CD4-positive, alpha-beta memory T cell (primary cell): ENCODE measurements around the gene ARHGAP20. TPM values are rescaled to one million over a fixed set of nuclear protein-coding genes. Genes with fewer than 3 reads are reported as not detected.
A peak's percentile ranks its signal among the peaks of the same experiment; 100 is the strongest.
"Not testable (repeated sequence)": the region's sequence is repeated elsewhere in the genome, so short reads cannot be mapped to it uniquely, and the experiment has no call there.

Experiments used
- CTCF ChIA-PET: fragments of 350-600 bp; sonication (Branson Sonifier 250); formaldehyde crosslinking; loops from one replicate; lab custom pipeline; 2021; ENCODE audit warnings: inconsistent platforms; ENCODE audit not compliant: partially characterized antibody; lab: Charles Lee
- POLR2A ChIA-PET: fragments of 350-600 bp; sonication (Branson Sonifier 250); formaldehyde crosslinking; loops from one replicate; lab custom pipeline; 2021; ENCODE audit not compliant: partially characterized antibody; lab: Charles Lee
- DNase-seq, 5 donors: peaks; one replicate each; pipeline versions ENCODE4 v3.0.0 to v3.0.0-alpha.2; 2020 to 2022; ENCODE audit warnings: mixed read lengths in 1 of 5
- H3K27ac ChIP-seq: one replicate; pipeline ENCODE4 v1.7.0; 2013; ENCODE audit warnings: low read depth, low read length
- H3K27me3 ChIP-seq: 2 replicates; pipeline ENCODE4 v1.7.0; 2013; ENCODE audit warnings: mild to moderate bottlenecking, low read length, moderate library complexity; ENCODE audit not compliant: insufficient read depth
- H3K36me3 ChIP-seq: 2 replicates; pipeline ENCODE4 v1.7.0; 2013; ENCODE audit warnings: mild to moderate bottlenecking, low read length, moderate library complexity; ENCODE audit not compliant: insufficient read depth
- H3K4me1 ChIP-seq: 2 replicates; pipeline ENCODE4 v1.7.0; 2013; ENCODE audit warnings: mild to moderate bottlenecking, low read length, moderate library complexity; ENCODE audit not compliant: insufficient read depth
- H3K4me3 ChIP-seq, 2 donors: one replicate each; pipeline ENCODE4 v1.7.0; 2013; ENCODE audit warnings: low read length in 2 of 2, mild to moderate bottlenecking in 1 of 2
- H3K9me3 ChIP-seq, 2 donors: one replicate each; pipeline ENCODE4 v1.7.0; 2013; ENCODE audit warnings: low read length in 2 of 2, control low read depth in 1 of 2; ENCODE audit not compliant: control insufficient read depth in 1 of 2
- H3K27ac Mint-ChIP-seq, 7 donors: one replicate each; pipeline ENCODE4 v1.8.0; 2020 to 2021; ENCODE audit warnings: mixed read lengths in 7 of 7, mild to moderate bottlenecking in 6 of 7, inconsistent platforms in 3 of 7, moderate library complexity in 3 of 7
- H3K27me3 Mint-ChIP-seq, 2 donors: one replicate each; pipeline ENCODE4 v1.8.0; 2020 to 2021; ENCODE audit warnings: mixed read lengths in 2 of 2
- H3K36me3 Mint-ChIP-seq, 2 donors: one replicate each; pipeline ENCODE4 v1.8.0; 2020 to 2021; ENCODE audit warnings: mixed read lengths in 2 of 2, inconsistent platforms in 1 of 2, mild to moderate bottlenecking in 1 of 2
- H3K4me1 Mint-ChIP-seq, 4 donors: one replicate each; pipeline ENCODE4 v1.8.0; 2020 to 2021; ENCODE audit warnings: mixed read lengths in 4 of 4, mild to moderate bottlenecking in 1 of 4
- H3K4me3 Mint-ChIP-seq, 8 donors: one replicate each; pipeline ENCODE4 v1.8.0; 2020 to 2021; ENCODE audit warnings: mixed read lengths in 8 of 8, mild to moderate bottlenecking in 7 of 8, moderate library complexity in 6 of 8, inconsistent platforms in 3 of 8
- H3K9me3 Mint-ChIP-seq, 8 donors: one replicate each; pipeline ENCODE4 v1.8.0; 2020 to 2021; ENCODE audit warnings: mixed read lengths in 8 of 8, mild to moderate bottlenecking in 5 of 8, inconsistent platforms in 3 of 8, moderate library complexity in 1 of 8
- intact Hi-C: fragments of 100-400 bp; cut with micrococcal nuclease; formaldehyde crosslinking; loops from one replicate; pipeline ENCODE4 v1.15.1; 2023
- polyA plus RNA-seq, 2 donors: library from polyadenylated mRNA; unstranded; fragments of 300-500 nt; fragmentation: Illumina TruSeq; gene quantifications; one replicate each; pipeline ENCODE4 v1.2.3, GENCODE V29; 2021
- total RNA-seq, 2 experiments: library from RNA; stranded (reverse); gene quantifications; one replicate each; pipeline ENCODE4 v1.2.3, GENCODE V29; 2021

The ARHGAP20 gene
- total and polyA plus RNA-seq, 4 experiments from 2014 or later: 0.04 to 0.17 (median 0.09) TPM; not detected in 1

GRCh38 chr11:110634370-110634769 is 77.9 kb downstream of the ARHGAP20 start:
- intact Hi-C loops: no loop called here
- no peak overlapping the region for H3K27ac ChIP-seq
- H3K4me1 ChIP-seq: no peaks in the 10 kb centered on the region
- H3K27me3 Mint-ChIP-seq: peaks cover 0 to 6% of the 10 kb centered on the region in 2 donors
- H3K9me3 ChIP-seq: no peaks in the 10 kb centered on the region
- H3K27ac Mint-ChIP-seq: no peak overlapping the region
- ChIA-PET CTCF (no interaction called here), POLR2A (no interaction called here)
- no peaks in the 10 kb centered on the region for H3K4me1 Mint-ChIP-seq
- no peaks in the 10 kb centered on the region for H3K36me3 ChIP-seq
- no peak overlapping the region for H3K4me3 Mint-ChIP-seq
- no peak overlapping the region for H3K4me3 ChIP-seq
- no peak for DNase-seq
- H3K9me3 Mint-ChIP-seq: peaks cover 0 to 4% (median under 1%) of the 10 kb centered on the region in 8 donors
- H3K36me3 Mint-ChIP-seq: no peaks in the 10 kb centered on the region
- no peaks in the 10 kb centered on the region for H3K27me3 ChIP-seq

- H3K9me3 ChIP-seq: no peaks in the 10 kb centered on the region
- H3K27ac ChIP-seq: no peak overlapping the region
- H3K36me3 ChIP-seq: no peaks in the 10 kb centered on the region
- no peaks in the 10 kb centered on the region for H3K4me1 ChIP-seq
- no peak overlapping the region for H3K4me3 ChIP-seq
- ChIA-PET POLR2A (no interaction called here), CTCF (no interaction called here)
- peaks cover 0 to 6% of the 10 kb centered on the region in 2 donors for H3K27me3 Mint-ChIP-seq
- intact Hi-C loops: no loop called here
- peaks cover 0 to 3% (median 0%) of the 10 kb centered on the region in 8 donors for H3K9me3 Mint-ChIP-seq
- no peaks in the 10 kb centered on the region for H3K36me3 Mint-ChIP-seq
- no peak overlapping the region for H3K27ac Mint-ChIP-seq
- no peak overlapping the region for H3K4me3 Mint-ChIP-seq
- H3K27me3 ChIP-seq: no peaks in the 10 kb centered on the region
- H3K4me1 Mint-ChIP-seq: no peaks in the 10 kb centered on the region
- DNase-seq: peak in 1 of 5 donors; percentile 7
Measured at GRCh38 chr11:110631551-110631950, 80.7 kb downstream of the ARHGAP20 start.

- Histone ChIP-seq H3K36me3 (no peaks in the 10 kb centered on the region), H3K9me3 (no peaks in the 10 kb centered on the region), H3K27me3 (no peaks in the 10 kb centered on the region), H3K4me3 (no peak overlapping the region), H3K27ac (no peak overlapping the region), H3K4me1 (no peaks in the 10 kb centered on the region)
- Mint-ChIP-seq H3K4me3 (no peak overlapping the region), H3K9me3 (peaks cover 0 to 3% (median 0%) of the 10 kb centered on the region in 8 donors), H3K4me1 (no peaks in the 10 kb centered on the region), H3K27ac (no peak overlapping the region), H3K27me3 (peaks cover 0 to 6% of the 10 kb centered on the region in 2 donors), H3K36me3 (no peaks in the 10 kb centered on the region)
- no peak for DNase-seq
- ChIA-PET CTCF (no interaction called here), POLR2A (no interaction called here)
- intact Hi-C loops: no loop called here
Measured at GRCh38 chr11:110629594-110629993, 82.6 kb downstream of the ARHGAP20 start.

- H3K4me1 Mint-ChIP-seq: no peaks in the 10 kb centered on the region
- H3K27me3 Mint-ChIP-seq: no peaks in the 10 kb centered on the region
- H3K27me3 ChIP-seq: no peaks in the 10 kb centered on the region
- POLR2A ChIA-PET: no interaction called here
- no peaks in the 10 kb centered on the region for H3K36me3 Mint-ChIP-seq
- H3K4me3 Mint-ChIP-seq: no peak overlapping the region
- no peak for DNase-seq
- intact Hi-C loops: no loop called here
- H3K9me3 Mint-ChIP-seq: peaks cover 0 to 3% (median 0%) of the 10 kb centered on the region in 8 donors
- H3K4me3 ChIP-seq: no peak overlapping the region
- H3K27ac Mint-ChIP-seq: no peak overlapping the region
- H3K4me1 ChIP-seq: no peaks in the 10 kb centered on the region
- CTCF ChIA-PET: no interaction called here
- H3K27ac ChIP-seq: no peak overlapping the region
- H3K9me3 ChIP-seq: no peaks in the 10 kb centered on the region
- H3K36me3 ChIP-seq: no peaks in the 10 kb centered on the region
Measured at GRCh38 chr11:110621826-110622225, 90.4 kb downstream of the ARHGAP20 start.

GRCh38 chr11:110619366-110619765 is 92.9 kb downstream of the ARHGAP20 start:
- H3K4me1 Mint-ChIP-seq, H3K27me3 ChIP-seq, H3K9me3 Mint-ChIP-seq, H3K36me3 ChIP-seq, DNase-seq, intact Hi-C loops, H3K27me3 Mint-ChIP-seq, H3K36me3 Mint-ChIP-seq, H3K27ac ChIP-seq, H3K4me3 ChIP-seq, H3K27ac Mint-ChIP-seq, H3K4me3 Mint-ChIP-seq, CTCF ChIA-PET, POLR2A ChIA-PET, H3K9me3 ChIP-seq, H3K4me1 ChIP-seq: not testable (repeated sequence)

GRCh38 chr11:110614031-110614430 is 98.2 kb downstream of the ARHGAP20 start:
- no peaks in the 10 kb centered on the region for H3K9me3 ChIP-seq
- intact Hi-C loops: no loop called here
- no peak overlapping the region for H3K4me3 ChIP-seq
- no peaks in the 10 kb centered on the region for H3K4me1 Mint-ChIP-seq
- no peaks in the 10 kb centered on the region for H3K36me3 ChIP-seq
- no peaks in the 10 kb centered on the region for H3K9me3 Mint-ChIP-seq
- no peak for DNase-seq
- ChIA-PET CTCF (no interaction called here), POLR2A (no interaction called here)
- H3K27ac Mint-ChIP-seq: no peak overlapping the region
- no peaks in the 10 kb centered on the region for H3K4me1 ChIP-seq
- H3K36me3 Mint-ChIP-seq: no peaks in the 10 kb centered on the region
- no peaks in the 10 kb centered on the region for H3K27me3 Mint-ChIP-seq
- H3K27ac ChIP-seq: no peak overlapping the region
- no peak overlapping the region for H3K4me3 Mint-ChIP-seq
- H3K27me3 ChIP-seq: no peaks in the 10 kb centered on the region

- H3K9me3 Mint-ChIP-seq: no peaks in the 10 kb centered on the region
- Histone ChIP-seq H3K4me3 (no peak overlapping the region), H3K27me3 (no peaks in the 10 kb centered on the region), H3K36me3 (no peaks in the 10 kb centered on the region), H3K4me1 (no peaks in the 10 kb centered on the region), H3K27ac (no peak overlapping the region), H3K9me3 (no peaks in the 10 kb centered on the region)
- H3K36me3 Mint-ChIP-seq: no peaks in the 10 kb centered on the region
- no peaks in the 10 kb centered on the region for H3K27me3 Mint-ChIP-seq
- DNase-seq: no peak
- no peak overlapping the region for H3K27ac Mint-ChIP-seq
- H3K4me3 Mint-ChIP-seq: no peak overlapping the region
- no peaks in the 10 kb centered on the region for H3K4me1 Mint-ChIP-seq
- POLR2A ChIA-PET: no interaction called here
- intact Hi-C loops: no loop called here
- CTCF ChIA-PET: no interaction called here
Measured at GRCh38 chr11:110613197-110613918, 98.9 kb downstream of the ARHGAP20 start.
